ENCODE results near the gene LY6G5B.

DNA sequence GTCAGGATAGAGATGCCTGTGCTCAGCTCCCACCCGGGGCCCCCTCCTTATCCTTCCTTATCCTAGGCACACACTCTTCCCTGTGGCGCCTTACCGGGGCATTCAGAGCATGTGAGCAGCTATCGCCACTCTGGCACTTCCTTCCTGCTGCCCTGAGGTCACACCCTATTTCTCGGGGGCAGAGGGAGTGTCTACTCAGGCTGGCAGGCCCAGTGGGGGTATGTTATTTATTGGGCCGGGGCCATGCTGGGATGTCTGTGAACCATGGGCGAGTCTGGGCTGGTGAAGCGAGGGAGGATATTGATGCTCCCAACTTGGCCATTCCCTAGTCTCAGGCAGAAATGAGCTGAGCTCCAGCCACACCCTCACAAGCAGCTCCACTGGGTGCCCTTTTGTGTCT lies 41.5 kb downstream of the LY6G5B start:
- TF ChIP-seq POLR2A (IDR thresholded peaks at IDR 0.05) = no peak
- no peak for TF ChIP-seq POLR2AphosphoS5 (IDR thresholded peaks at IDR 0.05)

Data from suprapubic skin (tissue), 4 donors.